ENCODE results near the gene RPS6KB1.

Gene RPS6KB1

GRCh38 chr17:59893676-59894100 lies 767 bp downstream of the RPS6KB1 start:
- peak overlapping the region; percentile 96 for H3K4me3 ChIP-seq (ENCODE audit: low read depth, low read length)
- no peak for DNase-seq (ENCODE audit: low read depth)
- TF ChIP-seq CTCF (IDR thresholded peaks at IDR 0.05; ENCODE audit: control insufficient read depth, extremely low read depth, insufficient read depth): no peak

GRCh38 chr17:59897090-59897489 lies 4.2 kb downstream of the RPS6KB1 start:
- no peak for TF ChIP-seq CTCF (IDR thresholded peaks at IDR 0.05; ENCODE audit: control insufficient read depth, extremely low read depth, insufficient read depth)
- no peak for DNase-seq (ENCODE audit: low read depth)
- H3K4me3 ChIP-seq (ENCODE audit: low read depth, low read length): no peak overlapping the region

- DNase-seq (ENCODE audit: low read depth): peak; percentile 62
- TF ChIP-seq CTCF (IDR thresholded peaks at IDR 0.05; ENCODE audit: control insufficient read depth, extremely low read depth, insufficient read depth): peak; percentile 59
- no peak overlapping the region for H3K4me3 ChIP-seq (ENCODE audit: low read depth, low read length)
These were observed 6.2 kb downstream of the RPS6KB1 start for GRCh38 chr17:59899099-59899498.

GRCh38 chr17:59901604-59902003 lies 8.7 kb downstream of the RPS6KB1 start:
- no peak for TF ChIP-seq CTCF (IDR thresholded peaks at IDR 0.05; ENCODE audit: control insufficient read depth, extremely low read depth, insufficient read depth)
- no peak overlapping the region for H3K4me3 ChIP-seq (ENCODE audit: low read depth, low read length)
- no peak for DNase-seq (ENCODE audit: low read depth)

GRCh38 chr17:59903455-59903854 lies 10.5 kb downstream of the RPS6KB1 start:
- DNase-seq (ENCODE audit: low read depth): no peak
- no peak overlapping the region for H3K4me3 ChIP-seq (ENCODE audit: low read depth, low read length)
- no peak for TF ChIP-seq CTCF (IDR thresholded peaks at IDR 0.05; ENCODE audit: control insufficient read depth, extremely low read depth, insufficient read depth)

GRCh38 chr17:59907467-59907866 lies 14.5 kb downstream of the RPS6KB1 start:
- H3K4me3 ChIP-seq (ENCODE audit: low read depth, low read length): no peak overlapping the region
- TF ChIP-seq CTCF (IDR thresholded peaks at IDR 0.05; ENCODE audit: control insufficient read depth, extremely low read depth, insufficient read depth): no peak
- no peak for DNase-seq (ENCODE audit: low read depth)

GRCh38 chr17:59914274-59914854 lies 21.4 kb downstream of the RPS6KB1 start:
- H3K4me3 ChIP-seq (ENCODE audit: low read depth, low read length): no peak overlapping the region
- TF ChIP-seq CTCF (IDR thresholded peaks at IDR 0.05; ENCODE audit: control insufficient read depth, extremely low read depth, insufficient read depth): peak; percentile 54
- DNase-seq (ENCODE audit: low read depth): peak; percentile 43
